Measurements from ENCODE around the gene TBX6. TPM values are rescaled to one million over a fixed set of nuclear protein-coding genes. Genes with fewer than 3 reads are reported as not detected.

The TBX6 gene
- total RNA-seq, 1 donor from 2014 or later: 0.55 TPM

DNA sequence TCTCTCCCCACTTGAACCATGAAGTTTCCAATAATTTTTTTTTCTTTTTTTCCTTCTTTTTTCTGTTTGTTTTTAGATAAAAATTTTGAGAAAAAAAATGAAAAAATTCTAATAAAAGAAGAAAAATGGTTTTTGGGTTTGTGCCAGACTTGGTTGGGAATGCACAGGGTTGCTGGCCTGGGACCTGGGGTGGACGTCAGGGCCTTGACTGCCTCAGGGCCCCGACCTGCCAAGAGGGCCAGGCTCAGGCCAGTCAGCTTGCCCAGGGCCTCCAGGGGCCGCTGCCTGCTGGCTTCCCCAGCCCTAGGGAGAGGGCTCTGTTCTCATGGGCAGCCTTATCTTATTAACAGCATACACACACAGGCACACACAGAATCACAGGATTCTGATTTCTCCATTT is 6.5 kb downstream of the TBX6 start:
- Mint-ChIP-seq H3K36me3 (ENCODE audit: low read depth) (peaks cover 19% of the 10 kb centered on the region), H3K4me3 (ENCODE audit: unreplicated experiment) (no peak overlapping the region), H3K9me3 (ENCODE audit: low read depth) (no peaks in the 10 kb centered on the region), H3K4me1 (ENCODE audit: low read depth) (peaks cover 12% of the 10 kb centered on the region), H3K27ac (ENCODE audit: unreplicated experiment) (no peak overlapping the region), H3K27me3 (ENCODE audit: low read depth) (no peaks in the 10 kb centered on the region)
- DNase-seq (ENCODE audit: low spot score): no peak
- TF ChIP-seq, protein P1, sequence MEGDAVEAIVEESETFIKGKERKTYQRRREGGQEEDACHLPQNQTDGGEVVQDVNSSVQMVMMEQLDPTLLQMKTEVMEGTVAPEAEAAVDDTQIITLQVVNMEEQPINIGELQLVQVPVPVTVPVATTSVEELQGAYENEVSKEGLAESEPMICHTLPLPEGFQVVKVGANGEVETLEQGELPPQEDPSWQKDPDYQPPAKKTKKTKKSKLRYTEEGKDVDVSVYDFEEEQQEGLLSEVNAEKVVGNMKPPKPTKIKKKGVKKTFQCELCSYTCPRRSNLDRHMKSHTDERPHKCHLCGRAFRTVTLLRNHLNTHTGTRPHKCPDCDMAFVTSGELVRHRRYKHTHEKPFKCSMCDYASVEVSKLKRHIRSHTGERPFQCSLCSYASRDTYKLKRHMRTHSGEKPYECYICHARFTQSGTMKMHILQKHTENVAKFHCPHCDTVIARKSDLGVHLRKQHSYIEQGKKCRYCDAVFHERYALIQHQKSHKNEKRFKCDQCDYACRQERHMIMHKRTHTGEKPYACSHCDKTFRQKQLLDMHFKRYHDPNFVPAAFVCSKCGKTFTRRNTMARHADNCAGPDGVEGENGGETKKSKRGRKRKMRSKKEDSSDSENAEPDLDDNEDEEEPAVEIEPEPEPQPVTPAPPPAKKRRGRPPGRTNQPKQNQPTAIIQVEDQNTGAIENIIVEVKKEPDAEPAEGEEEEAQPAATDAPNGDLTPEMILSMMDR (IDR thresholded peaks at IDR 0.05): no peak

DNA sequence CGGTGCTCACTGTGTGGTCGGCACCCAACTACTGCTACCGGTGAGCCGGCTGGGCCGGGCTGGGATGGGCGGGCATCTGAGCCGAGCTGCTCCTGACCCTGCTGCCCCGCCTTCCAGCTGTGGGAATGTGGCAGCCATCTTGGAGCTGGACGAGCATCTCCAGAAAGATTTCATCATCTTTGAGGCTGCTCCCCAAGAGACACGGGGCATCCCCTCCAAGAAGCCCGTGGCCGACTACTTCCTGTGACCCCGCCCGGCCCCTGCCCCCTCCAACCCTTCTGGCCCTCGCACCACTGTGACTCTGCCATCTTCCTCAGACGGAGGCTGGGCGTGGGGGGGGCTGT is 6.9 kb downstream of the TBX6 start:
- TF ChIP-seq, protein P1 (IDR thresholded peaks at IDR 0.05): no peak
- H3K4me1 Mint-ChIP-seq (ENCODE audit: low read depth): peaks cover 7% of the 10 kb centered on the region
- peaks cover 19% of the 10 kb centered on the region for H3K36me3 Mint-ChIP-seq (ENCODE audit: low read depth)
- H3K9me3 Mint-ChIP-seq (ENCODE audit: low read depth): no peaks in the 10 kb centered on the region
- DNase-seq (ENCODE audit: low spot score): no peak
- H3K27ac Mint-ChIP-seq (ENCODE audit: unreplicated experiment): no peak overlapping the region
- H3K4me3 Mint-ChIP-seq (ENCODE audit: unreplicated experiment): no peak overlapping the region
- H3K27me3 Mint-ChIP-seq (ENCODE audit: low read depth): no peaks in the 10 kb centered on the region

DNA sequence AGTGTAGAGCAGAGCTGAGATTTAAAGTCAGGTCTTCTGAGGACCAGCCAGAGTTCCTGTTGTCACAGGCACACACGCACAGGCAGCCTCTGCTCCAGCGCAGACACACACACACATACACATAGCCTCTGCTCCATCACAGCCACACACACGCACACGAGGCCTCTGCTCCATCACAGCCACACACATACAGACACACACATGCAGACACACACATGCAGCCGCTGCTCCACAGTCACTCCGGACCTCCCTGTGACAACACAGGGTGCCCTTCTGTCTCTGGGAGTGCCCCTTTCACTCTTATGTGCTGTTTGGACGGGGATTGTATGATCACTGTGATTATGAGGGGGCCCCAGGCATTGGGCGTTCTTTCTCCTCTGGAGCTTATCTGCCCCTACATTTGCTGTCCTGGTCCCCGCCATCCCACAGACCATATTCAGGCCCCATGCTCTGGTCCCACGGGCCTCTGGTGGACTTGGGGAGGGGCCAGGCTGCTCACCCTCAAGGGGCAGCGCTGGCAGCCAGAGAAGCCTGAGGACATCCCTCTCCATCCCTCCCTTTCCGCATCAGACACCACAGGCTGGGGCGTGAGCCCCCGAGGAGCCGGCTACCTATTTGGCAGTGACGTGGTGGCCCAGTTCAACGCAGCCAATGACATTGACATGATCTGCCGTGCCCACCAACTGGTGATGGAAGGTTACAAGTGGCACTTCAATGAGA is 7.5 kb downstream of the TBX6 start:
- Mint-ChIP-seq H3K27ac (ENCODE audit: unreplicated experiment) (no peak overlapping the region), H3K4me1 (ENCODE audit: low read depth) (peaks cover 5% of the 10 kb centered on the region), H3K9me3 (ENCODE audit: low read depth) (no peaks in the 10 kb centered on the region), H3K27me3 (ENCODE audit: low read depth) (no peaks in the 10 kb centered on the region), H3K36me3 (ENCODE audit: low read depth) (peaks cover 19% of the 10 kb centered on the region), H3K4me3 (ENCODE audit: unreplicated experiment) (no peak overlapping the region)
- TF ChIP-seq, protein P1 (IDR thresholded peaks at IDR 0.05): no peak
- DNase-seq (ENCODE audit: low spot score): no peak

DNA sequence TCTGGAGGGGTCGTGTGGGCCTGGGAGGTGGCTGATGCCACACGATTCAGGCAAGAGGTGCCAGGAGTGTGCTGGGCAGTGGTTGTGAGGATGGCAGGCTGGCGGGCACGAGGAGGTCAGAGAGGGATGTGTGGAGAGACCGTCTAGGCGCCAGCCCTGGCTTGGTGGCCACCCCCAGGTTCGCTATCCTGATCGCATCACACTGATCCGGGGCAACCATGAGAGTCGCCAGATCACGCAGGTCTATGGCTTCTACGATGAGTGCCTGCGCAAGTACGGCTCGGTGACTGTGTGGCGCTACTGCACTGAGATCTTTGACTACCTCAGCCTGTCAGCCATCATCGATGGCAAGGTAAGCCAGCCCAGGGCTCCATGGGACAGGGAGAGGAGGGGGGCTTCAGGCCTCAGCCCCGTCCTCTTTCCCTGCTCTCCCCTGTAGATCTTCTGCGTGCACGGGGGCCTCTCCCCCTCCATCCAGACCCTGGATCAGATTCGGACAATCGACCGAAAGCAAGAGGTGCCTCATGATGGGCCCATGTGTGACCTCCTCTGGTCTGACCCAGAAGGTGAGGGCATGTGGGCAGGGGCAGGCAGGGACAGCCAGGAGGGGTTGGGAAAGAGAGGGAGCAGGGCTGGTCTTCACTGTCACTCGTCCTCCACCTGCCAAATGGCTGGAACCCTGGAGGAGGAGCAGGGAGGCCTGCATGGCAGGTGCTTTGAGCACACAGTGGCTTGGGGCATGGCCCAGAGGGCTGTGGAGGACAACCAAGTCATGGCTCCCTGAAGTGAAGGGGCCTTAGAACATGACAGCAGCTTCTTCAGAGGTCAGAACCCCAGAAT is 8.3 kb downstream of the TBX6 start:
- Mint-ChIP-seq H3K4me3 (ENCODE audit: unreplicated experiment) (no peak overlapping the region), H3K9me3 (ENCODE audit: low read depth) (no peaks in the 10 kb centered on the region), H3K4me1 (ENCODE audit: low read depth) (peaks cover 4% of the 10 kb centered on the region), H3K27me3 (ENCODE audit: low read depth) (no peaks in the 10 kb centered on the region), H3K36me3 (ENCODE audit: low read depth) (peaks cover 21% of the 10 kb centered on the region), H3K27ac (ENCODE audit: unreplicated experiment) (no peak overlapping the region)
- DNase-seq (ENCODE audit: low spot score): no peak
- TF ChIP-seq, protein P1 (IDR thresholded peaks at IDR 0.05): no peak

DNA sequence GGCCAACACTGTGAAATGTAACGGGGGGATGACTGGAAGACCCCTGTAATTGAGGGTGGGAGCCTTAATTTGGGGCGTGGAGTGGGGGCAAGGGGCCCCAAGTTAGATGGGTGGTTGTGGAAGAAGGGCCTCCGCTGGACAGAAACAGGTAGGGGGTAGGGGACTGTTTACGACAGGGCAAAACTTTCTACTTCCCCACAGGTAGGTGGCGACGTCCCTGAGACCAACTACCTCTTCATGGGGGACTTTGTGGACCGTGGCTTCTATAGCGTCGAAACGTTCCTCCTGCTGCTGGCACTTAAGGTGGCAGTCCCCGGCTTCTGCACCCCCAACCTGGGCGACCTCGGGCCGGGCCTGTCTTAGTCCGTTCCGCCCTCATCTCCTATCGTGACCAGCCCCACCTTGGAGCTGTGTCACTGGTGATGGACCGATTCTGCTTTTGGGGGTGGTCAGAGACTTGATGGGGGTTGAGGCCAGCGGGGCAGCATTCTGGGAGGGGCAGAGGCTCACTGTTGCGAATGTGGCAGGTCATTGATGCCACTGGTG is 9.1 kb downstream of the TBX6 start:
- Mint-ChIP-seq H3K27ac (ENCODE audit: unreplicated experiment) (peak overlapping the region; percentile 70), H3K4me3 (ENCODE audit: unreplicated experiment) (no peak overlapping the region), H3K9me3 (ENCODE audit: low read depth) (no peaks in the 10 kb centered on the region), H3K36me3 (ENCODE audit: low read depth) (peaks cover 22% of the 10 kb centered on the region), H3K27me3 (ENCODE audit: low read depth) (no peaks in the 10 kb centered on the region), H3K4me1 (ENCODE audit: low read depth) (peaks cover 7% of the 10 kb centered on the region)
- no peak for DNase-seq (ENCODE audit: low spot score)
- TF ChIP-seq, protein P1 (IDR thresholded peaks at IDR 0.05): peak; percentile 52
